ENCODE measurements around the gene TGFBR3. TPM values are rescaled to one million over a fixed set of nuclear protein-coding genes. Genes with fewer than 3 reads are reported as not detected.

TGFBR3 gene
- total and polyA plus RNA-seq, 9 of the 15 experiments (the other 6 are each of a cell fraction or from before 2014, with no cell fraction given) = 3.6 to 32.4 (median 15.6) TPM

- TF ChIP-seq DMBX1 (CRISPR knock-in tag; IDR thresholded peaks at IDR 0.05; ENCODE audit: borderline replicate concordance) = peak; percentile 93
- peak; percentile 96 for TF ChIP-seq CCNT2 (IDR thresholded peaks at IDR 0.05; ENCODE audit: borderline replicate concordance, extremely low read depth, insufficient read length, low read depth, low read length)
- TF ChIP-seq CUX1 (CRISPR knock-in tag; IDR thresholded peaks at IDR 0.05) = peak; percentile 89; the same call in 1 of the 2 replicates
- TF ChIP-seq HMBOX1 (IDR thresholded peaks at IDR 0.05) = peak; percentile 98
- 0 out of 2 replicates have a peak, but pooled peaks have one; percentile 61 for TF ChIP-seq ZC3H11A (IDR thresholded peaks at IDR 0.05; ENCODE audit: low read depth, low read length)
- TF ChIP-seq ZFP1 (CRISPR knock-in tag; IDR thresholded peaks at IDR 0.05) = no peak
- no peak for TF ChIP-seq E2F8 (IDR thresholded peaks at IDR 0.05; ENCODE audit: low read depth, partially characterized antibody)
- TF ChIP-seq GATA2 (CRISPR knock-in tag; IDR thresholded peaks at IDR 0.05) = peak; percentile 81
- peak; percentile 94 for TF ChIP-seq NCOR1 (IDR thresholded peaks at IDR 0.05)
- TF ChIP-seq GTF2E2 (tag; IDR thresholded peaks at IDR 0.05) = peak; percentile 69; the same call in 1 of the 2 replicates
- peak; percentile 87; the same call in 1 of the 2 replicates for TF ChIP-seq ZNF395 (CRISPR knock-in tag; IDR thresholded peaks at IDR 0.05)
- TF ChIP-seq ZNF717 (CRISPR knock-in tag; IDR thresholded peaks at IDR 0.05) = no peak
- TF ChIP-seq HDAC8 (tag; IDR thresholded peaks at IDR 0.05) = peak; percentile 78; the same call in 1 of the 2 replicates
- TF ChIP-seq IFI16 (CRISPR knock-in tag; IDR thresholded peaks at IDR 0.05) = 0 out of 2 replicates have a peak, but pooled peaks have one; percentile 19
- no peak for TF ChIP-seq CHD4 (IDR thresholded peaks at IDR 0.05; ENCODE audit: insufficient read depth, insufficient replicate concordance, low read depth, low read length, poor library complexity, severe bottlenecking)
- TF ChIP-seq BCOR (IDR thresholded peaks at IDR 0.05) = peak; percentile 84
Measured at GRCh38 chr1:91732291-91733107, 153.5 kb downstream of the TGFBR3 start (continued).
